GM20000 (cell line): ENCODE data around the gene SP6.
A peak's percentile ranks its signal among the peaks of the same experiment; 100 is the strongest.

Experiments used
- DNase-seq: peaks from one replicate; pipeline ENCODE4 v3.0.0; 2012; ENCODE audit warnings: low spot score
- CTCF ChIP-seq: IDR thresholded peaks from 2 replicates; pipeline ENCODE4 v1.5.1; 2012; ENCODE audit warnings: mild to moderate bottlenecking, control low read depth; ENCODE audit errors: extremely low read depth, missing control alignments

The SP6 gene

GRCh38 chr17:47895347-47895855, 44.4 kb upstream of the SP6 start:
- TF ChIP-seq CTCF = no peak
- no peak for DNase-seq

- DNase-seq = no peak
- TF ChIP-seq CTCF = no peak
Observed at GRCh38 chr17:47894498-47895346, 43.8 kb upstream of the SP6 start.

- no peak for DNase-seq
- TF ChIP-seq CTCF = no peak
Observed at GRCh38 chr17:47891545-47892088, 40.7 kb upstream of the SP6 start.

GRCh38 chr17:47889734-47890529, 39.0 kb upstream of the SP6 start:
- DNase-seq = peak; percentile 74
- TF ChIP-seq CTCF = peak; percentile 95

GRCh38 chr17:47888293-47888692, 37.3 kb upstream of the SP6 start:
- DNase-seq = no peak
- TF ChIP-seq CTCF = no peak

- no peak for DNase-seq
- no peak for TF ChIP-seq CTCF
Observed at GRCh38 chr17:47884905-47885730, 34.2 kb upstream of the SP6 start.

- no peak for TF ChIP-seq CTCF
- DNase-seq = no peak
Observed at GRCh38 chr17:47884427-47884740, 33.4 kb upstream of the SP6 start.
